Keratinocyte (primary cell): ENCODE measurements around the gene YLPM1. TPM values are rescaled to one million over a fixed set of nuclear protein-coding genes. Genes with fewer than 3 reads are reported as not detected.
A peak's percentile ranks its signal among the peaks of the same experiment; 100 is the strongest.

ENCODE experiments used
- DNase-seq: peaks from one replicate; pipeline ENCODE4 v3.0.0-alpha.2; 2011; ENCODE audit warnings: low read depth, missing footprints, low spot score
- FAIRE-seq: peaks from 2 replicates; lab custom pipeline; 2011; peaks lifted over from hg19 to GRCh38; lab: Jason Lieb, UNC
- H2AFZ ChIP-seq: 2 replicates; pipeline ENCODE4 v1.6.0; 2012; ENCODE audit warnings: low read length, control low read depth, inconsistent platforms; ENCODE audit not compliant: control insufficient read depth
- H3K27ac ChIP-seq: 2 replicates; pipeline ENCODE4 v1.5.1; 2011; ENCODE audit warnings: low read length; ENCODE audit not compliant: control insufficient read depth, insufficient read depth
- H3K27me3 ChIP-seq: 3 replicates; pipeline ENCODE4 v1.6.0; 2011; ENCODE audit warnings: low read length; ENCODE audit not compliant: control insufficient read depth, insufficient read depth; ENCODE audit errors: extremely low read depth
- H3K36me3 ChIP-seq, 2 experiments: 2 replicates in 1 of 2; 3 replicates in 1 of 2; pipeline ENCODE4 v1.5.1; 2011; ENCODE audit warnings: low read length in 2 of 2, mild to moderate bottlenecking in 1 of 2; ENCODE audit not compliant: control insufficient read depth in 2 of 2, insufficient read depth in 2 of 2; ENCODE audit errors: extremely low read depth in 1 of 2
- H3K4me1 ChIP-seq: 3 replicates; pipeline ENCODE4 v1.5.1; 2011; ENCODE audit warnings: low read length; ENCODE audit not compliant: control insufficient read depth, insufficient read depth; ENCODE audit errors: extremely low read depth
- H3K4me2 ChIP-seq: 3 replicates; pipeline ENCODE4 v1.6.0; 2011; ENCODE audit warnings: low read depth, low read length; ENCODE audit not compliant: control insufficient read depth, insufficient read depth; ENCODE audit errors: extremely low read depth
- H3K4me3 ChIP-seq, 3 experiments: fragments of 200-600 bp in 1 of 3; sonication (generic) in 1 of 3; 2 replicates in 2 of 3; 3 replicates in 1 of 3; pipeline ENCODE4 v1.5.1; 2011 to 2016; ENCODE audit warnings: low read length in 3 of 3, mild to moderate bottlenecking in 3 of 3, control low read depth in 2 of 3, inconsistent platforms in 1 of 3, low read depth in 1 of 3, mixed read lengths in 1 of 3, mixed run types in 1 of 3, moderate library complexity in 1 of 3; ENCODE audit not compliant: control insufficient read depth in 2 of 3, insufficient read depth in 2 of 3; ENCODE audit errors: extremely low read depth in 1 of 3
- H3K79me2 ChIP-seq: 2 replicates; pipeline ENCODE4 v1.6.0; 2012; ENCODE audit warnings: low read length; ENCODE audit not compliant: control insufficient read depth, insufficient read depth
- H3K9ac ChIP-seq: 3 replicates; pipeline ENCODE4 v1.6.0; 2011; ENCODE audit warnings: low read length; ENCODE audit not compliant: control insufficient read depth, insufficient read depth; ENCODE audit errors: extremely low read depth
- H3K9me1 ChIP-seq: 3 replicates; pipeline ENCODE4 v1.6.0; 2011; ENCODE audit warnings: low read length; ENCODE audit not compliant: control insufficient read depth, insufficient read depth; ENCODE audit errors: extremely low read depth
- H3K9me3 ChIP-seq: 2 replicates; pipeline ENCODE4 v1.5.1; 2012; ENCODE audit warnings: low read depth, low read length; ENCODE audit not compliant: control insufficient read depth
- H4K20me1 ChIP-seq: 3 replicates; pipeline ENCODE4 v1.6.0; 2011; ENCODE audit warnings: low read length; ENCODE audit not compliant: control insufficient read depth, insufficient read depth; ENCODE audit errors: extremely low read depth
- CTCF ChIP-seq, 3 experiments: IDR thresholded peaks in 1 of 3; conservative IDR thresholded peaks in 1 of 3; optimal IDR thresholded peaks in 1 of 3; 2 replicates in 2 of 3; 3 replicates in 1 of 3; pipeline versions ENCODE3 to v1.5.1; 2011; ENCODE audit warnings: low read length in 3 of 3, mild to moderate bottlenecking in 3 of 3, moderate library complexity in 2 of 3, control low read depth in 1 of 3, inconsistent platforms in 1 of 3; ENCODE audit not compliant: insufficient read depth in 2 of 3; ENCODE audit errors: extremely low read depth in 1 of 3
- EZH2 ChIP-seq: IDR thresholded peaks from one replicate; pipeline ENCODE4 v1.6.1; 2012; ENCODE audit warnings: inconsistent platforms, mild to moderate bottlenecking, low read length, moderate library complexity
- dilution Hi-C: fragments of 300-500 bp; cut with MboI; formaldehyde crosslinking; loops from one replicate; pipeline ENCODE4 v1.7.0; 2020; ENCODE audit warnings: low sequenced_read_pairs; ENCODE audit not compliant: extremely low pct_ligation_motif_present
- polyA plus RNA-seq, 5 experiments: library from polyadenylated mRNA; depleted of rRNA in 3 of 5; stranded (reverse) in 3 of 5; stranded (forward) in 1 of 5; unstranded in 1 of 5; fragments of >200 nt; gene quantifications; 1 replicate in 1 of 5; 2 replicates in 3 of 5; 3 replicates in 1 of 5; pipeline versions ENCODE4 v1.2.1 to v1.2.3, GENCODE V29; 2011 to 2012; ENCODE audit warnings: missing spikeins in 2 of 5, low read depth in 1 of 5, low replicate concordance in 1 of 5

YLPM1 gene
- polyA plus RNA-seq, 1 donor (not counting 4 experiments of a cell fraction or from before 2014, with no cell fraction given): 10.0 TPM

GRCh38 chr14:74879427-74880182 is 116.5 kb downstream of the YLPM1 start:
- FAIRE-seq (no peak), DNase-seq (no peak)
- Histone ChIP-seq H3K27ac (no peak overlapping the region), H2AFZ (no peak overlapping the region), H3K36me3 (peaks cover 0 to 6% of the 10 kb centered on the region in 2 experiments), H3K27me3 (peaks cover 4% of the 10 kb centered on the region), H3K4me3 (no peak overlapping the region), H3K9me1 (peaks cover 5% of the 10 kb centered on the region), H3K4me2 (no peak overlapping the region), H3K79me2 (peaks cover 27% of the 10 kb centered on the region), H3K9me3 (no peaks in the 10 kb centered on the region), H4K20me1 (peaks cover 11% of the 10 kb centered on the region), H3K9ac (no peak overlapping the region), H3K4me1 (peaks cover 19% of the 10 kb centered on the region)
- TF ChIP-seq CTCF (optimal IDR thresholded peaks at IDR 0.05 in 1 of 3, IDR thresholded peaks at IDR 0.05 in 1 of 3, conservative IDR thresholded peaks at IDR 0.05 in 1 of 3; ENCODE audit: extremely low read depth in 1 of 3, insufficient read depth in 2 of 3, low read length in 3 of 3) (no peak), EZH2 (no peak)
- dilution Hi-C loops: no loop called here

GRCh38 chr14:74881431-74882102 is 118.5 kb downstream of the YLPM1 start, which contains the start of gene DLST:
Gene DLST, plus strand, starts transcription at chr14:74881916. Its CDS starts 38 bp downstream, at chr14:74881954.
- peak within 1 kb of the TSS; percentile 99 for H2AFZ ChIP-seq
- peak within 1 kb of the TSS; percentile 68 to 85 (median 69) for H3K4me3 ChIP-seq
- peak within 1 kb of the TSS; percentile 93 for H3K9ac ChIP-seq
- peaks cover 19% of the 10 kb centered on the region for H4K20me1 ChIP-seq
- no peak for FAIRE-seq
- H3K79me2 ChIP-seq: peaks cover 47% of the 10 kb centered on the region
- peaks cover 34% of the 10 kb centered on the region for H3K4me1 ChIP-seq
- dilution Hi-C loops: no loop called here
- no peak for DNase-seq
- peak within 1 kb of the TSS; percentile 69 for H3K27ac ChIP-seq
- H3K27me3 ChIP-seq: no peaks in the 10 kb centered on the region
- H3K9me1 ChIP-seq: peaks cover 5% of the 10 kb centered on the region
- H3K9me3 ChIP-seq: no peaks in the 10 kb centered on the region
- H3K36me3 ChIP-seq: peaks cover 4 to 20% of the 10 kb centered on the region in 2 experiments
- TF ChIP-seq CTCF (optimal IDR thresholded peaks at IDR 0.05 in 1 of 3, IDR thresholded peaks at IDR 0.05 in 1 of 3, conservative IDR thresholded peaks at IDR 0.05 in 1 of 3; ENCODE audit: extremely low read depth in 1 of 3, insufficient read depth in 2 of 3, low read length in 3 of 3) (no peak), EZH2 (no peak)
- H3K4me2 ChIP-seq: peak within 1 kb of the TSS; percentile 98
